Spleen (tissue), 11 donors: ENCODE results near the gene STRBP. TPM values are rescaled to one million over a fixed set of nuclear protein-coding genes. Genes with fewer than 3 reads are reported as not detected.

Experiments
- DNase-seq: peaks from one replicate; pipeline ENCODE4 v3.0.0-alpha.2; 2020
- H3K27ac ChIP-seq, 8 donors: fragments of 200-600 bp; sonication (generic) in 7 of 8; 1 replicate in 4 of 8; 2 replicates in 4 of 8; pipeline versions ENCODE4 v1.5.0 to v1.8.0; 2016 to 2021; ENCODE audit warnings: inconsistent platforms in 4 of 8, mild to moderate bottlenecking in 4 of 8, moderate library complexity in 1 of 8
- H3K27me3 ChIP-seq, 7 donors: fragments of 200-600 bp; sonication (generic) in 6 of 7; replicated peaks in 1 of 7; 1 replicate in 4 of 7; 2 replicates in 3 of 7; pipeline versions ENCODE4 v1.5.0 to v1.8.0; 2016 to 2021; ENCODE audit warnings: inconsistent platforms in 3 of 7, mild to moderate bottlenecking in 1 of 7
- H3K36me3 ChIP-seq, 6 donors: fragments of 200-600 bp; sonication (generic) in 5 of 6; 1 replicate in 4 of 6; 2 replicates in 2 of 6; pipeline versions ENCODE4 v1.5.0 to v1.8.0; 2016 to 2021; ENCODE audit warnings: inconsistent platforms in 2 of 6
- H3K4me1 ChIP-seq, 6 donors: fragments of 200-600 bp; sonication (generic) in 5 of 6; 1 replicate in 3 of 6; 2 replicates in 3 of 6; pipeline versions ENCODE4 v1.5.0 to v1.8.0; 2016 to 2021; ENCODE audit warnings: inconsistent platforms in 3 of 6
- H3K4me3 ChIP-seq, 8 donors: fragments of 200-600 bp; sonication (generic) in 7 of 8; 1 replicate in 4 of 8; 2 replicates in 4 of 8; pipeline versions ENCODE4 v1.5.0 to v1.8.0; 2016 to 2021; ENCODE audit warnings: inconsistent platforms in 4 of 8, mild to moderate bottlenecking in 4 of 8, moderate library complexity in 2 of 8
- H3K9me3 ChIP-seq, 8 donors: fragments of 200-600 bp; sonication (generic) in 7 of 8; 1 replicate in 4 of 8; 2 replicates in 4 of 8; pipeline versions ENCODE4 v1.5.0 to v1.8.0; 2016 to 2021; ENCODE audit warnings: inconsistent platforms in 4 of 8
- CTCF ChIP-seq, 11 experiments: fragments of 200-600 bp in 7 of 11; fragments of 450-650 bp in 4 of 11; sonication (generic) in 4 of 11; IDR thresholded peaks in 8 of 11; conservative IDR thresholded peaks in 3 of 11; 1 replicate in 7 of 11; 2 replicates in 4 of 11; pipeline versions ENCODE4 v1.4.0 to v1.8.0; 2016 to 2021; ENCODE audit warnings: antibody characterized with exemption in 11 of 11, inconsistent platforms in 4 of 11, mild to moderate bottlenecking in 1 of 11
- POLR2A ChIP-seq, 3 donors: fragments of 450-650 bp; IDR thresholded peaks; one replicate each; pipeline ENCODE4 v1.5.1; 2017; ENCODE audit warnings: antibody characterized with exemption in 3 of 3, mild to moderate bottlenecking in 1 of 3
- POLR2AphosphoS5 ChIP-seq, 3 donors: sonication (generic); formaldehyde crosslinking; IDR thresholded peaks; one replicate each; pipeline ENCODE4 v1.5.1; 2017; ENCODE audit warnings: antibody characterized with exemption in 3 of 3
- WGBS, 5 donors: extraction: QIAGEN DNeasy Blood & Tissue Kit in 3 of 5; methylation state at CpG; one replicate each; pipeline versions ENCODE4 v1.1.5 to v1.1.7; 2013 to 2018; 5-methylcytosine and 5-hydroxymethylcytosine counted together
- intact Hi-C: fragments of 100-400 bp; cut with DNase I; formaldehyde crosslinking; loops from one replicate; pipeline ENCODE4 v1.15.0; 2023; ENCODE audit warnings: low total_unique reads
- polyA plus RNA-seq, 3 donors: library from polyadenylated mRNA; stranded (reverse); fragments of 200-250 nt; gene quantifications; one replicate each; pipeline ENCODE4 v1.2.1, GENCODE V29; 2013
- total RNA-seq, 7 donors: library from RNA; depleted of rRNA in 3 of 7; stranded (reverse); fragments of >200 nt in 3 of 7; fragmentation: NEBNext Ultra II Directional in 4 of 7; extraction: Animal tissue kit (Norgen Biotek cat#: 25700) in 4 of 7; gene quantifications; one replicate each; pipeline versions ENCODE4 v1.1.0 to v1.2.1, GENCODE V29; 2016 to 2021
- donor health status: healthy with polysubstance abuse.
- donor health status: DM: no; HTN: no; CAD: no; lungs with moderate emphysema.
- donor health status: DM: no; HTN: no; CAD: no.
- donor health status: Bipolar disorder and iron deficiency.
- donor health status: healthy.
- donor health status: DM: no; HTN: no; CAD: no.
- donor health status: DM: yes; HTN: yes; CAD: no.

STRBP gene
- total and polyA plus RNA-seq, 10 donors: 23.8 to 57.1 (median 36.7) TPM

GRCh38 chr9:123085916-123086315 lies 182.5 kb downstream of the STRBP start:
- Histone ChIP-seq H3K36me3 (peaks cover 0 to 95% (median 23%) of the 10 kb centered on the region in 6 donors), H3K27me3 (no peaks in the 10 kb centered on the region), H3K4me3 (no peak overlapping the region), H3K9me3 (no peaks in the 10 kb centered on the region), H3K4me1 (peaks cover 0 to 12% (median 0%) of the 10 kb centered on the region in 6 donors), H3K27ac (no peak overlapping the region)
- 67 to 93% (median 79%) methylated on average over 2 of the region's 2 CpGs for WGBS, 5 donors
- TF ChIP-seq POLR2AphosphoS5 (IDR thresholded peaks at IDR 0.05): no peak
- TF ChIP-seq CTCF (IDR thresholded peaks at IDR 0.05 in 8 of 11, conservative IDR thresholded peaks at IDR 0.05 in 3 of 11): no peak
- no peak for TF ChIP-seq POLR2A (IDR thresholded peaks at IDR 0.05)
- intact Hi-C loops: no loop called here
- DNase-seq: no peak

- no peaks in the 10 kb centered on the region for H3K9me3 ChIP-seq
- no peaks in the 10 kb centered on the region for H3K27me3 ChIP-seq
- no peak for DNase-seq
- no peak overlapping the region for H3K4me3 ChIP-seq
- H3K36me3 ChIP-seq: peaks cover 0 to 95% (median 23%) of the 10 kb centered on the region in 6 donors
- 90 to 100% (median 97%) methylated on average over 1 of the region's 1 CpG for WGBS, 5 donors
- peaks cover 0 to 12% (median 0%) of the 10 kb centered on the region in 6 donors for H3K4me1 ChIP-seq
- TF ChIP-seq POLR2A (IDR thresholded peaks at IDR 0.05) (no peak), POLR2AphosphoS5 (IDR thresholded peaks at IDR 0.05) (no peak), CTCF (IDR thresholded peaks at IDR 0.05 in 8 of 11, conservative IDR thresholded peaks at IDR 0.05 in 3 of 11) (no peak)
- no peak overlapping the region for H3K27ac ChIP-seq
- intact Hi-C loops: no loop called here
Measured at GRCh38 chr9:123084256-123084655, 184.1 kb downstream of the STRBP start.

GRCh38 chr9:123083680-123084079 lies 184.7 kb downstream of the STRBP start:
- H3K27me3 ChIP-seq: no peaks in the 10 kb centered on the region
- H3K4me1 ChIP-seq: peaks cover 0 to 12% (median 0%) of the 10 kb centered on the region in 6 donors
- no peak overlapping the region for H3K27ac ChIP-seq
- peaks cover 0 to 97% (median 26%) of the 10 kb centered on the region in 6 donors for H3K36me3 ChIP-seq
- intact Hi-C loops: no loop called here
- WGBS, 5 donors: 81 to 95% (median 85%) methylated on average over 6 of the region's 6 CpGs
- H3K9me3 ChIP-seq: no peaks in the 10 kb centered on the region
- no peak for DNase-seq
- no peak overlapping the region for H3K4me3 ChIP-seq
- TF ChIP-seq CTCF (IDR thresholded peaks at IDR 0.05 in 8 of 11, conservative IDR thresholded peaks at IDR 0.05 in 3 of 11) (no peak), POLR2A (IDR thresholded peaks at IDR 0.05) (no peak), POLR2AphosphoS5 (IDR thresholded peaks at IDR 0.05) (no peak)

- Histone ChIP-seq H3K36me3 (peaks cover 0 to 97% (median 28%) of the 10 kb centered on the region in 6 donors), H3K27me3 (no peaks in the 10 kb centered on the region), H3K4me3 (no peak overlapping the region), H3K4me1 (peaks cover 0 to 12% (median 0%) of the 10 kb centered on the region in 6 donors), H3K27ac (no peak overlapping the region), H3K9me3 (no peaks in the 10 kb centered on the region)
- no peak for TF ChIP-seq POLR2A (IDR thresholded peaks at IDR 0.05)
- TF ChIP-seq CTCF (IDR thresholded peaks at IDR 0.05 in 8 of 11, conservative IDR thresholded peaks at IDR 0.05 in 3 of 11): peak in 9 of 11 experiments; percentile 44 to 65 (median 58)
- no peak for TF ChIP-seq POLR2AphosphoS5 (IDR thresholded peaks at IDR 0.05)
- no peak for DNase-seq
- 33 to 64% (median 47%) methylated on average over 2 of the region's 2 CpGs for WGBS, 5 donors
- intact Hi-C loops: loop anchor here (2.0 kb wide), 1 partner anchor 271 kb away; no protein-coding TSS in a partner anchor
Measured at GRCh38 chr9:123081824-123082223, 186.6 kb downstream of the STRBP start.
